CD4-positive, alpha-beta T cell (primary cell): Measurements from ENCODE around the gene ST14. TPM values are rescaled to one million over a fixed set of nuclear protein-coding genes. Genes with fewer than 3 reads are reported as not detected.

Source experiments
- ATAC-seq: fragments of 200-7000 bp; cut with Tn5 transposase; one replicate; pipeline ENCODE4 v1.10.0; 2022; ENCODE audit warnings: mild to moderate bottlenecking; ENCODE audit not compliant: poor library complexity
- CTCF ChIA-PET: fragments of 350-600 bp; sonication (Branson Sonifier 250); formaldehyde crosslinking; loops from one replicate; lab custom pipeline; 2021; ENCODE audit warnings: antibody characterized with exemption, inconsistent platforms; lab: Charles Lee
- POLR2A ChIA-PET: fragments of 350-600 bp; sonication (Branson Sonifier 250); formaldehyde crosslinking; loops from one replicate; lab custom pipeline; 2021; ENCODE audit warnings: antibody characterized with exemption, inconsistent platforms; lab: Charles Lee
- DNase-seq, 14 experiments: peaks; one replicate each; pipeline ENCODE4 v3.0.0-alpha.2; 2013 to 2020; ENCODE audit warnings: mixed read lengths in 2 of 14
- H3K27ac ChIP-seq, 2 donors: one replicate each; pipeline versions ENCODE4 v1.5.1 to v1.7.0; 2013; ENCODE audit warnings: low read length in 2 of 2, low read depth in 1 of 2, mild to moderate bottlenecking in 1 of 2
- H3K27me3 ChIP-seq, 2 experiments: 1 replicate in 1 of 2; 2 replicates in 1 of 2; pipeline versions ENCODE4 v1.6.1 to v1.7.0; 2013; ENCODE audit warnings: low read length in 2 of 2, control low read depth in 1 of 2, mild to moderate bottlenecking in 1 of 2, moderate library complexity in 1 of 2; ENCODE audit not compliant: insufficient read depth in 2 of 2, control insufficient read depth in 1 of 2
- H3K36me3 ChIP-seq: one replicate; pipeline ENCODE4 v1.6.1; 2013; ENCODE audit warnings: low read length, control low read depth; ENCODE audit not compliant: insufficient read depth
- H3K4me1 ChIP-seq: one replicate; pipeline ENCODE4 v1.6.1; 2013; ENCODE audit warnings: low read length, control low read depth; ENCODE audit not compliant: insufficient read depth
- H3K4me3 ChIP-seq: one replicate; pipeline ENCODE4 v1.5.1; 2013; ENCODE audit warnings: mild to moderate bottlenecking, low read length, moderate library complexity
- H3K9me3 ChIP-seq, 2 experiments: 1 replicate in 1 of 2; 2 replicates in 1 of 2; pipeline versions ENCODE4 v1.6.1 to v1.7.0; 2013; ENCODE audit warnings: low read length in 2 of 2, mild to moderate bottlenecking in 2 of 2, control low read depth in 1 of 2, moderate library complexity in 1 of 2; ENCODE audit not compliant: control insufficient read depth in 1 of 2, insufficient read depth in 1 of 2
- H3K27ac Mint-ChIP-seq: one replicate; pipeline ENCODE4 v1.8.0; 2020; ENCODE audit warnings: mixed read lengths
- H3K27me3 Mint-ChIP-seq: one replicate; pipeline ENCODE4 v1.8.0; 2021; ENCODE audit warnings: mixed read lengths
- H3K36me3 Mint-ChIP-seq: one replicate; pipeline ENCODE4 v1.8.0; 2021; ENCODE audit warnings: low read depth, mixed read lengths
- H3K4me1 Mint-ChIP-seq: one replicate; pipeline ENCODE4 v1.8.0; 2021; ENCODE audit warnings: low read depth, mixed read lengths
- H3K4me3 Mint-ChIP-seq: one replicate; pipeline ENCODE4 v1.8.0; 2020; ENCODE audit warnings: mild to moderate bottlenecking, mixed read lengths
- H3K9me3 Mint-ChIP-seq: one replicate; pipeline ENCODE4 v1.8.0; 2020; ENCODE audit warnings: mixed read lengths
- CTCF ChIP-seq: fragments of 200-600 bp; IDR thresholded peaks from one replicate; pipeline ENCODE4 v1.8.0; 2022; ENCODE audit warnings: antibody characterized with exemption, mild to moderate bottlenecking
- intact Hi-C, 2 experiments: fragments of 100-400 bp; cut with DNase I in 1 of 2; cut with micrococcal nuclease in 1 of 2; formaldehyde crosslinking; loops; one replicate each; pipeline versions ENCODE4 v1.15.1 to v1.9.0; 2023 to 2025; cut with DNase I, micrococcal nuclease
- total RNA-seq, 174 experiments: library from RNA in 2 of 174; stranded (reverse) in 2 of 174; gene quantifications; one replicate each; pipeline ENCODE4 v1.2.3 and lab custom pipeline; 2021 to 2026

Gene ST14
- total RNA-seq, 2 experiments from 2014 or later: 0.25 to 0.31 TPM

GRCh38 chr11:130202009-130202817 is 42.6 kb downstream of the ST14 start:
- Mint-ChIP-seq H3K27ac (no peak overlapping the region), H3K36me3 (no peaks in the 10 kb centered on the region), H3K27me3 (peaks cover 4% of the 10 kb centered on the region), H3K4me1 (no peaks in the 10 kb centered on the region), H3K9me3 (no peaks in the 10 kb centered on the region), H3K4me3 (no peak overlapping the region)
- ChIA-PET CTCF (no interaction called here), POLR2A (no interaction called here)
- intact Hi-C loops: no loop called here
- no peaks in the 10 kb centered on the region for H3K9me3 ChIP-seq
- H3K27ac ChIP-seq: no peak overlapping the region
- DNase-seq: no peak
- H3K4me3 ChIP-seq: no peak overlapping the region
- ATAC-seq: no peak
- H3K36me3 ChIP-seq: no peaks in the 10 kb centered on the region
- no peaks in the 10 kb centered on the region for H3K27me3 ChIP-seq
- no peaks in the 10 kb centered on the region for H3K4me1 ChIP-seq
- no peak for TF ChIP-seq CTCF

- H3K4me3 Mint-ChIP-seq: no peak overlapping the region
- H3K27ac Mint-ChIP-seq: no peak overlapping the region
- no peaks in the 10 kb centered on the region for H3K9me3 ChIP-seq
- intact Hi-C loops: no loop called here
- POLR2A ChIA-PET: no interaction called here
- no peak for ATAC-seq
- H3K36me3 ChIP-seq: no peaks in the 10 kb centered on the region
- no peaks in the 10 kb centered on the region for H3K27me3 ChIP-seq
- CTCF ChIA-PET: no interaction called here
- H3K27ac ChIP-seq: no peak overlapping the region
- H3K9me3 Mint-ChIP-seq: no peaks in the 10 kb centered on the region
- no peaks in the 10 kb centered on the region for H3K4me1 ChIP-seq
- peaks cover 4% of the 10 kb centered on the region for H3K27me3 Mint-ChIP-seq
- TF ChIP-seq CTCF: no peak
- H3K4me3 ChIP-seq: no peak overlapping the region
- H3K4me1 Mint-ChIP-seq: no peaks in the 10 kb centered on the region
- no peak for DNase-seq
- H3K36me3 Mint-ChIP-seq: no peaks in the 10 kb centered on the region
Observed at GRCh38 chr11:130202818-130203689, 43.5 kb downstream of the ST14 start.

- Mint-ChIP-seq H3K4me1 (no peaks in the 10 kb centered on the region), H3K4me3 (no peak overlapping the region), H3K27me3 (peaks cover 4% of the 10 kb centered on the region), H3K9me3 (no peaks in the 10 kb centered on the region), H3K36me3 (no peaks in the 10 kb centered on the region), H3K27ac (no peak overlapping the region)
- Histone ChIP-seq H3K27me3 (no peaks in the 10 kb centered on the region), H3K9me3 (no peaks in the 10 kb centered on the region), H3K4me3 (no peak overlapping the region), H3K27ac (no peak overlapping the region), H3K36me3 (no peaks in the 10 kb centered on the region), H3K4me1 (no peaks in the 10 kb centered on the region)
- no peak for TF ChIP-seq CTCF
- ATAC-seq (no peak), DNase-seq (peak in 1 of 14 experiments; percentile 2)
- POLR2A ChIA-PET: no interaction called here
- intact Hi-C loops: no loop called here
- CTCF ChIA-PET: no interaction called here
Observed at GRCh38 chr11:130203766-130204702, 44.5 kb downstream of the ST14 start.
